Fibroblast of gingiva (primary cell): ENCODE results near the gene RIN1.

Experiments
- DNase-seq: peaks from one replicate; pipeline ENCODE4 v3.0.0-alpha.2; 2011; ENCODE audit warnings: low read depth

The RIN1 gene

GRCh38 chr11:66294626-66295620 is 41.3 kb downstream of the RIN1 start:
- DNase-seq, result no peak

GRCh38 chr11:66293777-66294625 is 42.2 kb downstream of the RIN1 start:
- no peak for DNase-seq

- no peak for DNase-seq
Observed at GRCh38 chr11:66293352-66293751, 42.9 kb downstream of the RIN1 start.

GRCh38 chr11:66292543-66293332 is 43.5 kb downstream of the RIN1 start:
- no peak for DNase-seq

- no peak for DNase-seq
Observed at GRCh38 chr11:66291706-66292542, 44.3 kb downstream of the RIN1 start, which contains the start of gene TMEM151A. TSS of gene TMEM151A (plus strand) at chr11:66291894. CDS start at chr11:66292014, 120 bp downstream.

GRCh38 chr11:66291303-66291705 is 44.9 kb downstream of the RIN1 start:
- no peak for DNase-seq

GRCh38 chr11:66290330-66290621 is 46.0 kb downstream of the RIN1 start:
- DNase-seq, result no peak

- no peak for DNase-seq
Observed at GRCh38 chr11:66289548-66290329, 46.5 kb downstream of the RIN1 start.

GRCh38 chr11:66288671-66289547 is 47.3 kb downstream of the RIN1 start, which contains the start of gene YIF1A:
TSS of gene YIF1A (minus strand) at chr11:66289143. CDS start at chr11:66288985, 158 bp downstream.
- DNase-seq, result peak; percentile 100

- DNase-seq, result no peak
Observed at GRCh38 chr11:66287889-66288670, 48.2 kb downstream of the RIN1 start.

- DNase-seq, result no peak
Observed at GRCh38 chr11:66287211-66287888, 48.9 kb downstream of the RIN1 start.

GRCh38 chr11:66286699-66287098 is 49.5 kb downstream of the RIN1 start:
- DNase-seq, result no peak

GRCh38 chr11:66285250-66285947 is 50.8 kb downstream of the RIN1 start:
- DNase-seq, result no peak

- DNase-seq, result no peak
Observed at GRCh38 chr11:66284526-66285078, 51.6 kb downstream of the RIN1 start.

- no peak for DNase-seq
Observed at GRCh38 chr11:66283461-66284105, 52.7 kb downstream of the RIN1 start.
